Limb (tissue), 2 donors: ENCODE data around the gene GLMP.

Experiments
- DNase-seq, 2 donors: peaks; one replicate each; pipeline ENCODE4 v3.0.0-alpha.2; 2016; ENCODE audit errors: extremely low spot score in 2 of 2

Gene GLMP

DNA sequence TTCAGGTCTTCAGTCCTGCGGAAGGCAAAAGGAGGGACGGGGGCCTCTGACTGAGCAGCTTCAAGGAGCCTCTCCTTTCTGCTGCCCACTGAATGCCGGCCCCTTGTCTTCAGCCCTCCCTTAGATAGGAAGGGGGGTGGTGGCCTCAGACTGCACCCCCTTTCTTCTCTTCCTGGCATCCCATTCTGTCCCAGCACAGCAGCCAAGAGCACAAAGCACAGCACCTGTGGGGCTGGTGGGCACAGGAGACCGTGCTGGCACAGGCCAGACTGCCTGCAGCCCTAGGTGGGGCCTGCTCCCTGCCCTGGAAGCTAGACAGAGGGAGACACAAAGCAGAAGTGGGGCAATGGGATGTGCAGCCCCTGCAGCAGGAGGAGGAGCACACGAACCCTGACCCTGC lies 45.9 kb downstream of the GLMP start:
- no peak for DNase-seq

- DNase-seq = no peak
Measured at GRCh38 chr1:156248323-156248683, 47.2 kb downstream of the GLMP start.

GRCh38 chr1:156247460-156248322 lies 47.8 kb downstream of the GLMP start, which contains the start of gene PAQR6:
Gene PAQR6 (minus strand): TSS chr1:156248056. CDS start chr1:156246731, 1,325 bp downstream.
- DNase-seq = peak in 1 of 2 donors; percentile 66

- DNase-seq = no peak
Measured at GRCh38 chr1:156246781-156247459, 48.6 kb downstream of the GLMP start.

- no peak for DNase-seq
Measured at GRCh38 chr1:156246241-156246780, 49.2 kb downstream of the GLMP start.

GRCh38 chr1:156245451-156246232 lies 49.8 kb downstream of the GLMP start:
- DNase-seq = peak in 1 of 2 donors; percentile 53

- DNase-seq = no peak
Measured at GRCh38 chr1:156244712-156245111, 50.8 kb downstream of the GLMP start.

GRCh38 chr1:156244126-156244525 lies 51.4 kb downstream of the GLMP start:
- no peak for DNase-seq

GRCh38 chr1:156242738-156243137 lies 52.7 kb downstream of the GLMP start:
- no peak for DNase-seq
